K562 treated with DMSO at 1 percent for 24 hours (cell line): ENCODE measurements around the gene CNOT3. TPM values are rescaled to one million over a fixed set of nuclear protein-coding genes. Genes with fewer than 3 reads are reported as not detected.

Experiments used
- total RNA-seq: library from RNA; unstranded; fragments of 300-600 nt; gene quantifications from 2 replicates; pipeline ENCODE4 v1.2.3, GENCODE V29; 2022; ENCODE audit warnings: low read depth; ENCODE audit not compliant: insufficient read depth

CNOT3 gene
- 71.9 and 76.1 TPM in 2 replicates for total RNA-seq

GRCh38 chr19:54137699-54138488, at the start of gene CNOT3:
Gene CNOT3, plus strand, starts transcription at chr19:54137762. Its CDS starts 5,217 bp downstream, at chr19:54142979.

GRCh38 chr19:54100561-54100960, 37.0 kb upstream of the CNOT3 start, which contains the start of gene OSCAR:
Gene OSCAR, minus strand, starts transcription at chr19:54100803. Its CDS starts 11 bp downstream, at chr19:54100792.

GRCh38 chr19:54102421-54103169, 35.0 kb upstream of the CNOT3 start, which contains the start of gene NDUFA3:
Gene NDUFA3, plus strand, starts transcription at chr19:54102855. Its CDS starts 24 bp downstream, at chr19:54102879.

GRCh38 chr19:54115109-54116063, 22.2 kb upstream of the CNOT3 start, which contains the start of the genes PRPF31 and TFPT:
Gene PRPF31, plus strand, starts transcription at chr19:54115754. Its CDS starts 2,525 bp downstream, at chr19:54118279.
Gene TFPT, minus strand, starts transcription at chr19:54115657. Its CDS starts 388 bp downstream, at chr19:54115269.

GRCh38 chr19:54159352-54160181, 22.0 kb downstream of the CNOT3 start, which contains the start of gene LENG1:
Gene LENG1, minus strand, starts transcription at chr19:54159721. Its CDS starts 26 bp downstream, at chr19:54159695.

GRCh38 chr19:54172471-54173358, 35.2 kb downstream of the CNOT3 start, which contains the start of gene TMC4:
Gene TMC4, minus strand, starts transcription at chr19:54173160. Its CDS starts 43 bp downstream, at chr19:54173117.

GRCh38 chr19:54189145-54189734, 51.7 kb downstream of the CNOT3 start, which contains the start of gene MBOAT7:
Gene MBOAT7, minus strand, starts transcription at chr19:54189580. Its CDS starts 1,072 bp downstream, at chr19:54188508.

GRCh38 chr19:54191011-54191810, 53.6 kb downstream of the CNOT3 start, which contains the start of gene TSEN34:
Gene TSEN34, plus strand, starts transcription at chr19:54191308. Its CDS starts 57 bp downstream, at chr19:54191365.

Other genes starting within 250 kb of the CNOT3 start
- not detected in 2 replicates for gene CACNG7, start 228.5 kb upstream of the CNOT3 start, total RNA-seq
- gene CACNG8, start 174.8 kb upstream of the CNOT3 start, total RNA-seq = not detected in 2 replicates
- gene CACNG6, start 146.1 kb upstream of the CNOT3 start, total RNA-seq = not detected in 2 replicates
- gene VSTM1, start 73.9 kb upstream of the CNOT3 start, total RNA-seq = not detected in 2 replicates
- not detected in 2 replicates for gene TARM1, start 56.4 kb upstream of the CNOT3 start, total RNA-seq
- 1.4 and 1.9 TPM in 2 replicates for gene OSCAR, start 37.0 kb upstream of the CNOT3 start, total RNA-seq
- gene NDUFA3, start 34.9 kb upstream of the CNOT3 start, total RNA-seq = 86.4 and 133 TPM in 2 replicates
- 9.7 and 20.2 TPM in 2 replicates for gene TFPT, start 22.1 kb upstream of the CNOT3 start, total RNA-seq
- gene PRPF31, start 22.0 kb upstream of the CNOT3 start, total RNA-seq = 90.1 and 106 TPM in 2 replicates
- 8.3 and 8.5 TPM in 2 replicates for gene LENG1, start 22.0 kb downstream of the CNOT3 start, total RNA-seq
- 0.90 TPM in 1 of 2 replicates, not detected in the other for gene TMC4, start 35.4 kb downstream of the CNOT3 start, total RNA-seq
- gene MBOAT7, start 51.8 kb downstream of the CNOT3 start, total RNA-seq = 227 and 231 TPM in 2 replicates
- gene TSEN34, start 53.5 kb downstream of the CNOT3 start, total RNA-seq = 86.8 and 89.8 TPM in 2 replicates
- gene RPS9, start 63.1 kb downstream of the CNOT3 start, total RNA-seq = 6,803 and 7,007 TPM in 2 replicates
- gene LILRB3, start 85.2 kb downstream of the CNOT3 start, total RNA-seq = not detected in 2 replicates
- gene LILRA6, start 105.0 kb downstream of the CNOT3 start, total RNA-seq = not detected in 2 replicates
- not detected in 2 replicates for gene LILRB5, start 119.5 kb downstream of the CNOT3 start, total RNA-seq
- gene LILRB2, start 143.3 kb downstream of the CNOT3 start, total RNA-seq = not detected in 2 replicates
- not detected in 2 replicates for gene LILRA5, start 175.4 kb downstream of the CNOT3 start, total RNA-seq
- gene LILRA4, start 201.4 kb downstream of the CNOT3 start, total RNA-seq = not detected in 2 replicates
- gene LAIR1, start 227.2 kb downstream of the CNOT3 start, total RNA-seq = 1.3 and 1.7 TPM in 2 replicates